DMS153 treated with DMSO at 0.1 percent for 48 hours (cell line): ENCODE results near the gene PPP6R3.
"Not testable (repeated sequence)": the region's sequence is repeated elsewhere in the genome, so short reads cannot be mapped to it uniquely, and the experiment has no call there.

ENCODE experiments used
- DNase-seq: peaks from one replicate; lab custom pipeline; 2025; ENCODE audit not compliant: unreplicated experiment; lab: John Stamatoyannopoulos, UW

Gene PPP6R3

DNA sequence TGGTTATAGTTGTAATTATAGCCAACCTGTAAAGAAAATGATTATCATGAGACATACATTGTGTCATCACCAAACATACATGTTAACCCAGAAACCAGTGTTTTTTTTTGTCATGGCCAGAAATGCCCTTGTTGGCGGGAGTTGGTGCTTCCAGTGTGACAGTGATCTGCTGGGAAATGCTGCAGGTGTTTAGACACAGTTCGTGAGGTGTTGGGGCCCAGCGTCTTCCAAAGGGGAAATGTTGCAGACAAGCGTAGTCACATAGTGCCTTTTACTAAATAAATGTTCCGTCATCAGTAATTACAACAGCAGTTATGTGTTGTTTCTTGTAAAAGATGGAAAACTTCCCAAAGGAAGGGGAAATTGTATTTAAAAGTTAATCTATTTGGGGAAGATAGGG lies 131.2 kb downstream of the PPP6R3 start:
- no peak for DNase-seq

DNA sequence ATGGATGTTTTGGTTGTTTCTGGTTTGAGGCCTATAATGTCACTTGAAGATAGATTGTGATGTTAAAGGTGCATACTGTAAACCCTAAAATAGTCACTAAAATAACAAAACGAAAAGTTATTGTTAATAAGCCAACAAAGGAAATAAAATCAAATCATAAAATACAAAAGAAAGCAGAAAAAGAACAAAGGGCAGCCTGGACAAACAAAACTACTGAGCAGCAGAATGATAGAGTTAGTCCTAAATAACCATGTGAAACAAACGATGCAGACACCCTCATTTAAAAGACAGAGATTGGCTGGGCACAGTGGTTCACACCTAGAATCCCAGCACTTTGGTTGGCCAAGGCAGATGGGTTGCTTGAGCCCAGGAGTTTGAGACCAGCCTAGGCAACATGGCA lies 132.9 kb downstream of the PPP6R3 start:
- no peak for DNase-seq

DNA sequence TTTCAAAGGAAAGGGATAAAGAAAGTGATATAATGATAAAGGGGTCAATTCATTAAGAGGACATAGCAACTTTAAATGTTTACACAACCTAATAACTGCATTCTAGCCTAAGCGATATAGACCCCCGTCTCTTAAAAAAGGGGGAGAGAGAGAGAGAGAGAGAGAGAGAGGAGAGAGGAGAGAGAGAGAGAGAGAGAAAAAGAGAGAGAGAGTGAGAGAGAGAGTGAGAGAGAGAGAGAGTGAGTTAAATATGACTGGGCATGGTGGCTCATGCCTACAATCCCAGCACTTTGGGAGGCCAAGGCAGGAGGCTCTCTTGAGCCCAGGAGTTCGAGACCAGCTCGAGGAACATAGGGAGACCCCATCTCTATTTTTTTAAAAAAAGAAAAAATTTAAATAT lies 133.6 kb downstream of the PPP6R3 start:
- DNase-seq, result no peak

DNA sequence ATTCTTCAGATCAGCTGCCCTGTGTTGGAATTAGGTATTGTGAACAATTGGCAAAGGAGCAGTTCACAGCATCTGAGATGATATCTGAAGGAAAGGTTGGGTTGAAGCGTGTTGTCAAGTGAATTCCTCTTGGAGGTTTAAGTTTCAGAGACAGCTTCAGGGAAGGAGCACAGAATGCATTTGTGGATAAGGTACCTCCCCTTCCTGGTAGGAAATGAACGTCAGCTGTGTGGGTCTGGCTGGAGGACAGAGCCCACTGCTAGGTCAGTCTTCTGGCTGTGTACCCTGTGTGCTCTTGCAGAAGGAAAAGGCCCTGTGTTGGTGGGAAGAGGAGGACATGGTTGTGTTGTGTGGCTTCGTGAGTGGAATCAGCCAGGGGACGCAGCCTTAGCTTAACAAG lies 135.7 kb downstream of the PPP6R3 start:
- DNase-seq, result no peak

DNA sequence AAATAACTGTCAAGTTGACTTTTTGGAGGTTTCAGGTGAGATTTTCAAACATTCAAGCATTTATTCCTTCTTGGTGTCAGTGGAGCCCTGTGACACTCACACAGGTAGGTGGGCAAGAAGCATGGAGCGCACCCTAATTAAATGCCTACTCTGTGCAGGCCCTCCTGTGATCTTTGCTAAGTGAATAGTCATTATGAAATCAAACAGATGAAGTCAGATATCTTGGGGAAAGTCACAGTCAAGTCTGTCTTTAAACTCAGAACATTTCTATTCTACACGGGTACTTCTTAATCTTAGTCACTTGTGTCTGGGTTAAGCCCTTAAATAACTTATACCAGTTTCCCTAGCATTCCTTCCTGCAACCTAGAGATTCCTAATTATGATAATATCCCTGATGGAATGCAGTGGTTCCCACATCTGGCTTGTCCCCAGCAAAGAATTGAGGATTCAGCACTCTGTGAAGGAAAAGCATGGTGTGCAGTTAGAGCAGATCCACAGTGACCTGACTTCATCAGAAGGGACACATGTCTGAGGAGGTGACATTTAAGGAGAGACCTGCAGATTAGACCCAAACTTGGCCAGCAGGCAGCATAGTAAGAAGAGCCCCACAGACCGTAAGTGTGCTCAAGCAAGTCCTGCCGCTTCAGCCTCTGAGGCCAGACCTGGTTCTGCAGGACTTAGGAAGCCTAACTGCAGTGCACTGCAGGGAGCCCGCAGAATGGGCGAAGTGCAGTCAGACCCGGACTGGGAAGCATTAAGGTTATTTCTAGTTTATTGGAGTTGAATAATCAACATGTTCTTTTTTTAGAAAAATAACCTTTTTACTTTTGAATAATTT lies 138.5 kb downstream of the PPP6R3 start:
- DNase-seq, result no peak

DNA sequence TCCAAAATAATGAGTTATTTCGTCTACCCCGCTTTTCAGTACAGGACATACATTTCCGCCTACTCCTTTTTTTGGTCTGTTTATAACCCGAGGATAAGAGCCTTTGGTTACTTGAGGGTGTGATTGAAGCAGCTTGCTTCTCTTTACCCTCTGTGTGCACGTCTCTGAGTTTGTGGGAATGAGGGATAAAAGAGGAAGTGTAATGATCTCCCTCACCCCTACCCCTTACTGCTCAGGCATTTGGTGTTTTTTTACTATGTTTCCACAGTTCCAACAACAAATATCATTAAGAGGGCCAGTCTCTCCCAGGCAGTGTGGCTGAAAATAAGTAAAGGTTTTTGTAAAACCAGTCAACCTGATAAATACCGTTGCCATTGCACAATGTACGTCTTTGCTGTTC lies 140.6 kb downstream of the PPP6R3 start:
- no peak for DNase-seq

DNA sequence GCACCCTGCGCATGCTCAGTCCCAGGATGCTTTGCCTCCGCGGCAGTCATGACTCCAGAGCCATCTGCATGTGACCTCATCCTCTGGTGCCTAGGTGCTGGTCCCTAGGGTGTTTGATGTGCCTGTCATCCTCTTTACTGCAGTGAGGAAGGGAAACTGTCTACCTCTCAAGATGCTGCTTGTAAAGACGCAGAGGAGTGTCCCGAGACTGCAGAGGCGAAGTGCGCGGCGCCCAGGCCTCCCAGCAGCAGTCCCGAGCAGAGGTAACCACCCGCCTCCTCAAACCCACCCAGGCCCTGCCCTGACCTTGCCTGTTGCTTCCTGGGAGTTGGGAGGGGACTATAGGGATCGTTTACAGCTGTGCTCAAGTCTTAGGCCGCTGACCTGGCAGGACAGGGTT lies 149.2 kb downstream of the PPP6R3 start:
- DNase-seq, result no peak

DNA sequence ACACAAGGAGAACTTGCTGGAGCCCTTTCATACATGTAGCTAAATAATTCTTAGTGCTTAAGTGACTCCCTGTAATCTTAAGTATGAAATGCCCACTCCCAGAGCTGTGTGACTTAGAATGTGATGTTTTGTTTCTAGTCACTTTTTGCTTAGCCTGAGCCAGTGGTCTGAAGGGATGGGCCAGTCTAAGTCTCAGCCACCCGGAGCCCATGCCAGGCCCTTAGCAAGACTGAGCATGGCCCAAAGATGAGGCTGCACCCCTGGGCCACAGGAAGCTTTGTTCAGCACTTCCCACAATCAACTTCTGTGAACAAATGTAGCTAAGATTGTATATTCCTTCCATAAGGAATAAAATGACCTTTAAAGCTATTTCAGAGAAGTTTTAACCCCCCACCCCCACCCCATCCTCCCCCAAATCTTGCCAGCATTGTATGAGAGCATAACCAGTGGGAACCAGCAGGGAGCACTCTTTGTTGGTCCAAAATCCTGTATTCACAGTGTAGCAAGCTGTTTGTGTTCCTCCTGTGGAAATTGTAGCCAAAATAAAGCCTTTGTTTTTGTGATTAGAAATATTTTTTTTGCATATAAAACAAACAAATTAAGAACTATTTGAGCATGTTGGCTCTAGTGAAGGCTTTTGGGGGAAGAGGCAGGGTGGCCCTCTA lies 150.0 kb downstream of the PPP6R3 start:
- no peak for DNase-seq

DNA sequence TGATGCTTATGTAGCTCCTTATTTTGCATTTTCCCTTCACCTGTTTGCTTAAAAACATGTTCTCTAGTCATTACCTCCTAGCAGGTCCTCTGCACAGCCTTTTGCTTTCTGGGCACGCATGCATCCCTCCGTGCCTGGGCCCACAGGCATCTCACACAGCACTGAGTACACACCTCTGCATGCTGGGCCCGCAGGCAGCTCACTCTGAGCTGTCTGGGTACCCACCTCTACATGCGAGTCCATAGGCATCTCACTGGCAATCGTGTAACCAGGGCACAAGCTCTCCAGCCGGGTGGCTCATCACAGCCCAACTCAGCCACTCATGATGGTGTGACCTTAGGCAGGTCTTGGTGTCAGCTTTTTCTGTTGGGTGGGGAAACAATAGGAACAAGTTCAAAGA lies 155.1 kb downstream of the PPP6R3 start:
- no peak for DNase-seq

DNA sequence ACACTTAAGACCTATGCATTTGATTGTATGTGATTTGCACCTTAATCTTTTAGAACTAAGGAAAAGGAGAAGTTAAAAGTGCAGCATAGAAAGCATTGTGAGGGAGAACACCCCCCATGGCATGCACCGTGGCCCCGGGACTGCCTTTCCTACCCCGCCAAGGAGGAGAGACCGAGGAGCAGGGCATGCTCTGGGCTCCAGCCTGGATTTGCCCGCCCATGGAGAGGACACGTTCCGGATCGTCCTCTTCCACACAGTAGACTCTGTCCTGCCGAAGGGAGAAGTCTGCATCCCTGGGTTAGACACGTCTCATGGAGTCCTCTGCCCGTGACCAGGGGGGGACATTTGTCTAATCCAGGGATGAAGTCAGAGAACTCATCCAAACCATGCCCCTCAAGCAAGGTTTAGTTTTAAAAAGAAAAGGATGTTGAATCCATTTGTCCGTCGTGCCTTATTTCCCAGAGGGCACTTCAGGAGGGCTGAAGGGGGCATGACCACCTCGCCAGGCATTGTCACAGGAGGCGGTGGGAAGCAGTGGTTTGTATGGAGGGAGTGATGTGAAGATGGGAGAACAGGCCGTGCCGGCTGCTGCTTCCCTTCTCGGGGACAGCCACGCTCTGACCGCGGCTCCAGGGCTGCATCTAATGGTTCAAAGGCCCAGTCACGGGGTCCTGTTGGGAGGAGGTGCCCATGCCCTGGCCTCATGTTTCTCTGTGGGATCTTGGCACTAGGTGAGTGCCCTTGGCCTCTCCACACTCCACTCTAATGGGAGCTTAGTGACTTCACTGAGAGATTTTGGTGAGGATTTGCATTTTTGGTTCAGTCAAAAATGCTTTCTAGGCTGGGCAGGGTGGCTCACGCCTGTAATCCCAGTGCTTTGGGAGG lies 157.6 kb downstream of the PPP6R3 start:
- DNase-seq, result no peak

DNA sequence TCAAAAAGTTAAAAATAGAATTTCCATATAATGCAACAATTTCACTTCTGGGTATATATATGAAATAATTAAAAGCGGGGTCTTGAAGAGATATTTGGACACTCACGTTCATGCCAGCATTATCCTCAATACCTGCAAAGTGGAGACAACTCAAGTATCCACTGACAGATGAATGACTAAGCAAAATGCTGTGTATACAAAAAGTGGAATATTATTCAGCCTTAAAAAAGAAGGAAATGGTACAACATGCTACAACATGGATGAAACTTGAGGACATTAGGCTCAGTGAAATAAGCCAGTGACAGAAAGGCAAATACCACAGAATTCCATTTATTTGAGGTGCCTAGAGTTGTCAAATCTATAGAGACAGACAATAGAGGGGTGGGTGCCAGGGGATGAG lies 161.3 kb downstream of the PPP6R3 start:
- DNase-seq, result no peak

DNA sequence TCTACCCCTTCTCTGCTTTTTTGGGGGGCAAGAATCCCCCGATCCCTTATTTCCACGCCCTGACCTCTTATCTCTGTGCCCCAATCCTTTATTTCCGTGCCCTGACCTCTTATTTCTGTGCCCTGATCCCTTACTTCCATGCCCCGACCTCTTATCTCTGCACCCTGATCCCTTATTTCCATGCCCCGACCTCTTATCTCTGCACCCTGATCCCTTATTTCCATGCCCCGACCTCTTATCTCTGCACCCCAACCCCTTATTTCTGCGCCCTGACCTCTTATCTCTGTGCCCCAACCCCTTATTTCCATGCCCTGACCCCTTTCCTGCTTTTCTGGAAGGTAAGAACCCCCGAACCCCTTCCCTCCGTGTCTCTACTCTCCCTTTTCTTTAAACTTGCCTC lies 163.2 kb downstream of the PPP6R3 start:
- DNase-seq, result not testable (repeated sequence)

DNA sequence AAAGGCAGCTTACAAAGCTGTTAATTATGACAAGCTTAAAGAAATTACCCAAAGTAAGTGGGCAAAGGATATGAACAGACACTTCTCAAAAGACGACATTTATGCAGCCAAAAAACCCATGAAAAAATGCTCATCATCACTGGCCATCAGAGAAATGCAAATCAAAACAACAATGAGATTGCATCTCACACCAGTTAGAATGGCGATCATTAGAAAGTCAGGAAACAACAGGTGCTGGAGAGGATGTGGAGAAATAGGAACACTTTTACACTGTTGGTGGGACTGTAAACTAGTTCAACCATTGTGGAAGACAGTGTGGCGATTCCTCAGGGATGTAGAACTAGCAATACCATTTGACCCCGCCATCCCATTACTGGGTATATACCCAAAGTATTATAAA lies 164.5 kb downstream of the PPP6R3 start:
- not testable (repeated sequence) for DNase-seq

DNA sequence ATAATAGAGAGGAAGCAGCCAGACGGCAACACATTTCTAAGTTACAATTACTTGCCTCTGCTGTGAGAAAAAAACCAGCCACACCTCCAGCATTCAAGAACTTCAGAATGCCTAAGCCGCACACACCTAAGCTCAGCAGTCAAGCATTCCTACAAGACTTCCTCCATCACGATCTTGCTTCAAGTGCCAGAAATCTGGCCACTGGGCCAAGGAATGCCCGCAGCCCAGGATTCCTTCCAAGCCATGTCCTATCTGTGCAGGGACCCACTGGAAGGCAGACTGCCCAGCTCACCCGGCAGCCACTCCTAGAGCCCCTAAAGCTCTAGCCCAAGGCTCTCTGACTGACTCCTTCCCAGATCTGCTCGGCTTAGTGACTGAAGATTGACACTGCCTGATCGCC lies 165.7 kb downstream of the PPP6R3 start:
- DNase-seq, result not testable (repeated sequence)

DNA sequence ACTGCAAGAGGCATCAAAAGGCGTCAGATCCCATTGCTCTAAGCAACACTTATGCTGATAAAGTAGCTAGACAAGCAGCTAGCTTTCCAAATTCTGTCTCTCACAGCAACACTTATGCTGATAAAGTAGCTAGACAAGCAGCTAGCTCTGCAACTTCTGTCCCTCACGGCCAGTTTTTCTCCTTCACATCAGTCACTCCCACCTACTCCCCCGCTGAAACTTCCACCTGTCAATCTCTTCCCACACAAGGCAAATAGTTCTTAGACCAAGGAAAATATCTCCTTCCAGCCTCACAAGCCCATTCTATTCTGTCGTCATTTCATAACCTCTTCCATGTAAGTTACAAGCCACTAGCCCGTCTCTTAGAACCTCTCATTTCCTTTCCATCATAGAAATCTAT lies 168.3 kb downstream of the PPP6R3 start:
- not testable (repeated sequence) for DNase-seq

DNA sequence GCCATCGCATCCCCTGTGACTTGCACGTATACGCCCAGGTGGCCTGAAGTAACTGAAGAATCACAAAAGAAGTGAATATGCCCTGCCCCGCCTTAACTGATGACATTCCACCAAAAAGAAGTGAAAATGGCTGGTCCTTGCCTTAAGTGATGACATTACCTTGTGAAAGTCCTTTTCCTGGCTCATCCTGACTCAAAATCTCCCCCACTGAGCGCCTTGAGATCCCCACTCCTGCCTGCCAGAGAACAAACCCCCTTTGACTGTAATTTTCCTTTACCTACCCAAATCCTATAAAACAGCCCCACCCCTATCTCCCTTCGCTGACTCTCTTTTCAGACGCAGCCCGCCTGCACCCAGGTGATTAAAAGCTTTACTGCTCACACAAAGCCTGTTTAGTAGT lies 171.8 kb downstream of the PPP6R3 start:
- not testable (repeated sequence) for DNase-seq

DNA sequence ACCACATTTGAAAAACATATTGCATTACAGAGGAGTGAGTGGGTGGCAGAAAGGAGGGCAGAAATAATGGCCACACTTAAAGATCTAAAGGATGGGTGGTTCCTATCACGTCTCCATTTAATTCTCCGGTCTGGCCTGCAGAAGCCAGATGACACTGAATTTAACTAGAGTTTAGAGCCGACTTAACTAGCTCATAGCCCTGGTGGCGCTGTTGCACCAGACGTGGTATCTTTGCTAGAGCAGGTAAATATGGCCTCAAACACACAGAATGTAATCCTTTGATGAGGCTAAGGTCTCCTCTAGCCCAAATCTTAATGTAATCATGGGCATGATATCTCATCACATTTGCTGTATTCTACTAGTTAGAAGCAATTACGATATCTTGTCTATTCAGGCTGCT lies 172.2 kb downstream of the PPP6R3 start:
- DNase-seq, result peak; percentile 22

DNA sequence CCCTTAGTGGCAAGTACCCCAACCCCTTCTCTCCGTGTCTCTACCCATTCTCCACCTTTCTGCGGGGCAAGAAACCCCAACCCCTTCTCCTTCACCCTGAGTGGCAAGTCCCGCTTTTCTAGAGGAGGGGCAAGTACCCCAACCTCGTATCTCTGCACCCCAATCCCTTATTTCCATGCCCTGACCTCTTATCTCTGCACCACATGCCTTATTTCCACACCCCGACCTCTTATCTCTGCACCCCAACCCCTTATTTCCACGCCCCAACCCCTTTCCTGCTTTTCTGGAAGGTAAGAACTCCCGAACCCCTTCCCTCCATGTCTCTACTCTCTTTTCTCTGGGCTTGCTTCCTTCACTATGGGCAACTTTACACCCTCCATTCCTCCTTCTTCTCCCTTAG lies 174.1 kb downstream of the PPP6R3 start:
- DNase-seq, result not testable (repeated sequence)

DNA sequence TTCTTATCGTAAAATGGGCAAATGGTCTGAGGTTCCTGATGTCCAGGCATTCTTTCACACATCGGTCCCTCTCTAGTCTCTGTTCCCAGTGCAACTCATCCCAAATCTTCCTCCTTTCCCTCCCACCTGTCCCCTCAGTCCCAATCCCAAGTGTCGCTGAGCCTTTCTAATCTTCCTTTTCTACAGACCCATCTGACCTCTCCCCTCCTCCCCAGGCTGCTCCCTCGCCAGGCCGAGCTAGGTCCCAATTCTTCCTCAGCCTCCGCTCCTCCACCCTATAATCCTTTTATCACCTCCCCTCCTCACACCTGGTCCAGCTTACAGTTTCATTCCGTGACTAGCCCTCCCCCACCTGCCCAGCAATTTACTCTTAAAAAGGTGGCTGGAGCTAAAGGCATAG lies 174.6 kb downstream of the PPP6R3 start:
- DNase-seq, result not testable (repeated sequence)

DNA sequence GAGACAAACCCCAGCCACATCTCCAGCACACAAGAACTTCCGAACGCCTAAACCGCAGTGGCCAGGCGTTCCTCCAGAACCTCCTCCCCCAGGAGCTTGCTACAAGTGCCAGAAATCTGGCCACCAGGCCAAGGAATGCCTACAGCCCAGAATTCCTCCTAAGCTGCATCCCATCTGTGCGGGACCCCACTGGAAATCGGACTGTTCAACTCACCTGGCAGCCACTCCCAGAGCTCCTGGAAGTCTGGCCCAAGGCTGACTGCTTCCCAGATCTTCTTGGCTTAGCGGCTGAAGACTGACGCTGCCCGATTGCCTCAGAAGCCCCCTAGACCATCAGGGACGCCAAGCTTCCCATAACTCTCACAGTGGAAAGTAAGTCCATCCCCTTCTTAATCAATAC lies 175.3 kb downstream of the PPP6R3 start:
- DNase-seq, result not testable (repeated sequence)

DNA sequence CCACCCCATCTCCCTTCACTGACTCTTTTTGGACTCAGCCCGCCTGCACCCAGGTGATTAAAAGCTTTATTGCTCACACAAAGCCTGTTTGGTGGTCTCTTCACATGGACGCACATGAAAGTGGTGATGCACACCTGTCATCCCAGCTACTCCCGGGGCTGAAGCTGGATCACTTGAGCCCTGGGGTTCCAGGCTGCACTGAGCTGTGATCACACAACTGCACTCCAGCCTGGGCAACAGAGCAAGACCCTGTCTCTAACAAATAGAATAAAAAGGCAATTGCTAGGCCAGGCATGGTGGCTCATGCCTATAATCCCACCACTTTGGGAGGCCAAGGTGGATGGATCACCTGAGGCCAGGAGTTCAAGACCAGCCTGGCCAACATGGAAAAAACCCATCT lies 178.8 kb downstream of the PPP6R3 start:
- not testable (repeated sequence) for DNase-seq

DNA sequence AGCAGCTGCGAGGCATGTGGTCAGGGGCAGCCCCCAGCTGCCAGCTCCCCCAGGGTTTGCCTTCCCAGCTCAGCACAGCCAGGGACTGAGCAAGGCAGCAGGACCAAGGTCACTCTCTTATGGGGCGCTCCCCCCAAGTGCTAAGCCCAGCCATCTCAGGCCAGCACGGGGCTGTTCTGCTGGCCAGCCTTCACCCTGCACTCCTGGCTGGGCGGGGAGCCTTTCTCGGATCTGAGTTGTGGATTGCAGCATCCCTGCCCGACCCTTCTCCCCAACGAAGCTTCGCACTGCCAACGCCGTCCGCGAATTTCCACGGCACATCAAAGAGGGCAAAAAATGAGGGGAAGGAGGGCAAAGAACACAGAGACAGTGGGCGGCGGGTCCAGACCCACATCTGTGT lies 181.3 kb downstream of the PPP6R3 start:
- DNase-seq, result no peak
